HG02610 (cell line): Measurements from ENCODE around the gene MAPKBP1.
"Not testable (repeated sequence)": the region's sequence is repeated elsewhere in the genome, so short reads cannot be mapped to it uniquely, and the experiment has no call there.

Experiments
- ATAC-seq: cut with Tn5 transposase; IDR thresholded peaks from one replicate; pipeline ENCODE4 v1.9.1; 2021; ENCODE audit warnings: mild to moderate bottlenecking, moderate library complexity; ENCODE audit not compliant: unreplicated experiment

Gene MAPKBP1

DNA sequence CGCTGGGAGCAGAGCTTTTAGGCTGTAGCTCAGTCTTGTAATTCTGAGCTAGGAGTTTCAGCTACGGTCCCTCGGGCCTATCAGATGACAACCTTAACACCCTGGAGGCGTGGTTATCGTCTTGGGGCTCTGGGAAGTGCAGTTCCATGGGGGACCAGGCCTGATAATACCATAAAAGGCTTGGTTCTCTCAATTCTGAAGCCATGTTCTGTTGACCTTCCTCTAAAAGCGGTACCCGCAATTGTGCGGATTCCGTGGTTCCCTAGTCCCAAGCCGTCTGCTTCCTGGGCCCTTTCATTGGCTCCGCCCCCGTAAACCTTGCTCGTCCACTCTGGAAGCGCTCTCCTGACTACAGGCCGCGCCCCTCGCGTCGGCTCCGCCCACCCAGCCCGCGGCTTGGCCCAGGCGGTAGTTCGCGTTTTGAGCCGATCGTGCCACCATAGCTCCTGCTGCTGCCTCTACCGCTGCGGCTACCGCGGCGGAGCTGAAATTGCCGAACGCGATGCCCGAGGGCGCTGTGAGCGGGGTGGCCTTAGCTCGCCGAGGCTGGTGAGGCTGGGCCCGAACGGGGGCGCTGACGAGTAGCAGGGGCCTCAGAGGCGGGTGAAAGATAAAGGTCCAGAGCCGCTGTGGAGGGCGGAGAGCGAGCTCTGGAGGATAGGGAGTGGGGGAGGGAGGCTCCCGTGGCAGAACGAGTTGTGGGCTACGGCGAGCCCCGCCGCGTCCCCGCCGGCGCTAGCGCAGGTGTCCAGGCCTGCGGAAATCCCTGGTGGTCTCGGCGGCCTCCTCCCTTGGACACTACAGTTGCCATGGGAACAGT, at the start of gene MAPKBP1:
TSS of gene MAPKBP1 (plus strand) at position 423 of the 820 bp plus-strand sequence. CDS start 792 bp downstream, outside the sequence.
- ATAC-seq: peak; percentile 77

DNA sequence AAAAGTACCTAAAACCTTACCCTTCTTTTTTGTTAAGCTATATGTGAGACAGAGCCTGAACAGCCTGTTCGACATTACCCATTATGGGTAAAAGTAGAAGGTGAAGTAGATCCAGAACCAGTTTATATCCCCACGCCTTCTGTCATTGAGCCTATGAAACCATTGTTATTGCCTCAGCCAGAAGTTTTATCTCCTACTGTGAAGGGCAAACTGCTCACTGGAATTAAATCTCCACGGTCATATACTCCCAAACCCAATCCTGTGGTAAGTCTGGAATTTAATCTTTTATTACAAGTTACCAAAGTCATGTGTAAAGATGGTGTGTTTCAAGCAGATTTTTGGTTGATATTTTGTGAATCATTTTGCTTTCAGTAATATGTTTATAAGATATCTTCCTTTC, 47.1 kb upstream of the MAPKBP1 start:
- ATAC-seq: no peak

DNA sequence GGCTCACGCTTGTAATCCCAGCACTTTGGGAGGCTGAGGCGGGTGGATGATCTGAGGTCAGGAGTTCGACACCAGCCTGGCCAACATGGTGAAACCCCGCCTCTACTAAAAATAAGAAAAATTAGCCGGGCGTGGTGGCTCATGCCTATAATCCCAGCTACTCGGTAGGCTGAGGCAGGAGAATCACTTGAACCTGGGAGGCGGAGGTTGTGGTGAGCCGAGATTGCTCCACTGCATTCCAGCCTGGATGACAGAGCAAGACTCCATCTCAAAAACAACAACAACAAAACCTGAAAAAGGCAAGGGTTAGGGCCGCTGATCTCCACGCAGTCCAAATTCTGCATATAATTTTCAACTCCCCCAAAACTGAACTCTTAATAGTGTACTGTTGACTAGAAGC, 46.2 kb upstream of the MAPKBP1 start:
- not testable (repeated sequence) for ATAC-seq

- no peak for ATAC-seq
These were observed 43.7 kb upstream of the MAPKBP1 start for GRCh38 chr15:41730543-41730942.

DNA sequence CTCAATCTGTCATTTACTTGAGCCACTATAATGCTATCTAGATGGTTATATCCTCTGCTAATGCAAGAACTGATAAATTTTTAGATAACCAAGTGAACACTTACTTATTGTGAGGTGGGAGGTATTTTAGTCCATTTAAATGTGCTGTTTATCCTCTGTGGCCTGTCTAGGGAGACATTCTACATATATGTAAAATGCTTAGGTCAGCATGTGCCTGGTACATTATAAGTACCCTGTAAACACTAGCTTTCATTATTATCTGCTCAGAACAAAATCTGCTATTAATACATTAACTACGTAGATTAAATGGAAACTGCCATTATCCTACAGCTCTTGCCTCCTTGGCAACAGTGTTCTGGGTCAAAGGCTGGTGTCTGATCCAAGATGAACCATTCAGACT, 41.8 kb upstream of the MAPKBP1 start:
- ATAC-seq: no peak

DNA sequence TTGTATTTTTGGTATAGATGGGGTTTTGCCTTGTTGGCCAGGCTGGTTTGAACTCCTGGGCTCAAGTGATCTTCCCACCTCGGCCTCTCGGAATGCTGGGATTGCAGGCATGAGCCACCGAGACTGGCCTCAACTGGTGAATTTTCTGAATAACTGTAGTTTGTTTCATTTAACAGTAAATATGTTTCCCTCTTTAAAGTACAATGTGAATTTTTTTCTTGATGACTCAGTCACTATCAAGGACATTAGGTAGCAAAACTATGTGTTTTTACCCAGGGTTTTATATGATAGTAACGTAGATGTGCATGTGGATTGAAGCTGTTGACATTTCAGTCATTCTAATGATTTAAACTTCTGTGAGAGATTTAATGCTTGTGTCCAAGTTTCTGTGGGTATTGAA, 40.2 kb upstream of the MAPKBP1 start:
- ATAC-seq: no peak

DNA sequence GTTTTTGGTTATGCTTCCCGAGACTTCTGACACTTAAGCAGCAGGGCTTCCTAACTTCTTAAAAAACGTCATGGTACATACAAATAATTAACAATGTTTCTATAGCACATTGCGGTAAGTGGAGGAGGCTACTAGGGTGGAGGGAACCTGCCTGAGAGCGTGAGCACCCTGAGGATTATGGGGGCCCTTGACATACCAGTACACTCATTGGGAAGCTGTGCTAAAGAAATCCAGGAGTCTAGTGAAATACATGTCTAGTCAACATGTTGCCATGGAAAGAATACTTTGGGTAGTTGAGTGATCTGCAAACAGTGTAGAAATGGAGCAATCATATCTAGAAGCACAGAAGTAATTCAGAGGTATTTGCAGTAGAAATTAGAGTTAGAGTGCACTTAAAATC, 39.2 kb upstream of the MAPKBP1 start:
- no peak for ATAC-seq

DNA sequence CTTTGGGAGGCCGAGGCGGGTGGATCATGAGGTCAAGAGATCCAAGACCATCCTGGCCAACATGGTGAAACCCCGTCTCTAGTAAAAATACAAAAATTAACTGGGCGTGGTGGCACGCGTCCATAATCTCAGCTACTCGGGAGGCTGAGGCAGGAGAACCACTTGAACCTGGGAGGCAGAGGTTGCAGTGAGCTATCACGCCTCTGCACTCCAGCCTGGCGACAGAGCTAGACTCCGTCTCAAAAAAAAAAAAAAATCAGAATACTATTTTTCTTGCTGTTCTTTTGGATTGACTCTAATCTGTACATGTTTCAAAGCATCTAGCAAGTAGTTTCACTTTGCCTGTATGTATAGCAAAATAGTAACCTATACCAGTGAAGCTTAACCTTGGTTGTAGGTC, 38.8 kb upstream of the MAPKBP1 start:
- ATAC-seq: not testable (repeated sequence)

GRCh38 chr15:41746802-41747201, 27.5 kb upstream of the MAPKBP1 start:
- no peak for ATAC-seq

DNA sequence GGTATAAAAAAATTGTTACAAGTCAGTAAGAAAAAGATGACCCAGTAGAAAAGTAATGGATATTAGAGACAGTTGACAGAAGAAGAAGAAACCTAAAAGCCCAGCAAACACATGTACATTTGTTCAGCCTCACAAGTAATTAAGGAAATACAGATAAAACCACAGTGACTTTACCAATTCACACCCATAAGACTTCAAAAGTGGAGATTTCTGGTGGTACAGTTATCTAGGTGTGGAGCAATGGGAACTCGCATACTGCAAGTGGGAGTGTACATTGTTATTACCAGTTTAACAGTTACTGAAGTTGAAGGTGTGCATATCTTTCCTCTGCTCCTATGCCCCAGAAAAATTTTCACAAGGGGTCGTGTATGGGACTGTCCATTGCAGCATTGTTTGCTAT, 18.1 kb upstream of the MAPKBP1 start:
- ATAC-seq: no peak

DNA sequence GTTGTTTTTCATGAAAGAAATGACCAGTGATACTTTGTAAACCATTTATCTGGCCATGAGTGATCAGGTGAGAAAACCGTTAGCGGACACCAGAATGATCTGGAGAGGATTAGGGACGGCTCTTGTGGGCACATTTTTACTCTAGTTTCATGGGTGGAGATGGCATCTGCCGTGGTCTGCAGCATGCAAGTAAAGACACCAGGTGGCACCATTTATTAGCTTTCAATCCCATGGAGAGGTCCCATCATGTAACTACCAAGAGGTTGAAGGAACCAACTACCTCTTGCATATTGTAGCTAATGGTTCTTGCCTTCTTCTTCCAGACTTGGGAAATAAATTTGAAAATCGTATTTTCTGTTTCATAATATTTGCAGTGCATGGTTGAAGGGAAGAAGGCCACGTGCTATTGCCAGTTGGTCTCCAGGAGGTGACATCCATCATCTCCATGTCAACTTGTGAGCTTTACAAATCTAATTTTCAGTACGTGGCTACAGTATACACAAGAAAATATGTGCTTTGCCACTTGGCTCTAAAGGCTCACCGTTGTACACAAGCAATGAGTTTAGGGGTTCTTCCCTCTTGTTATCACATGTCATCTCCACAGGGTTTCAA, 1.5 kb upstream of the MAPKBP1 start:
- ATAC-seq: no peak

GRCh38 chr15:41773332-41773728, 954 bp upstream of the MAPKBP1 start:
- no peak for ATAC-seq

GRCh38 chr15:41773729-41774061, 589 bp upstream of the MAPKBP1 start:
- no peak for ATAC-seq

- no peak for ATAC-seq
These were observed 666 bp downstream of the MAPKBP1 start for GRCh38 chr15:41774882-41775417.

DNA sequence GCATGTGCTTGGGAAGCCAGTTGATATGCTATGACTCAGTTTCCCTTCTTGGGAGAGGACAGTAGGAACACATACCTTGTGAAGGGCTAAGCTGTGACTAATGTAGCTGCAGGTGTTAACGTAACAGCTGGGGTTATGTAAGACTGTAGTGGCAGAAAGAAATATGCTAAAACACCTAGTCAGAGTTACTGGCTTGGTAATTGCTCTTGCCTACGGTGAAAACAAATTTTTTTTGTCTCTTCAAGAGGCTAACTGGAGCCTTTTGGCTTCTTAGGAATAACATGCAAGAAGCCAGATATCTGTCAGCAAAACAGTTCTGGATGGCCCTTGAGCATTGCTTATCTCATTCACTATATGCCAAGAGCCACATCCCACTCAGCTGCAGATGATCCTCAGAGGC, 1.4 kb downstream of the MAPKBP1 start:
- ATAC-seq: no peak

- no peak for ATAC-seq
These were observed 3.2 kb downstream of the MAPKBP1 start for GRCh38 chr15:41777421-41777973.

DNA sequence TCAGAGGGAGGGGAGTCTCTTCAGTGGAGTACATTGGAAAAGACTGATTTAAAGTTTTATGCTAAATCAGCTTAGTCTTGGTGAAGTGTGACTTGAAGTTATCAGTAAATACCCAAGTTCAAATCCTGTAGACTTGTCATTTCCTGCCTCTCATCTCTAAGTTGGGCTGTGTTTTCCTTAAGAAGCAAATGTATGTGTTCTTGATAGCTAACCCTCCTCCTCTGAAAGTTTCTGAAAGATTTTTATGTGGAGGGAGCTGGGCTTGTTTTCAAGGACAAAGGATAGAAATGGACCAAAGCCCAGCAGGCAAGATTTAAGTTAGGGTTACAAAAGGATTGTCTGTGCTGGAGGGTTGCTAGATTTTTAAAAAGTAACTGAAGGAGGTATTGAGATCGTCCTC, 4.2 kb downstream of the MAPKBP1 start:
- ATAC-seq: no peak

- no peak for ATAC-seq
These were observed 5.4 kb downstream of the MAPKBP1 start for GRCh38 chr15:41779662-41780157.

- ATAC-seq: no peak
These were observed 6.0 kb downstream of the MAPKBP1 start for GRCh38 chr15:41780266-41780665.

DNA sequence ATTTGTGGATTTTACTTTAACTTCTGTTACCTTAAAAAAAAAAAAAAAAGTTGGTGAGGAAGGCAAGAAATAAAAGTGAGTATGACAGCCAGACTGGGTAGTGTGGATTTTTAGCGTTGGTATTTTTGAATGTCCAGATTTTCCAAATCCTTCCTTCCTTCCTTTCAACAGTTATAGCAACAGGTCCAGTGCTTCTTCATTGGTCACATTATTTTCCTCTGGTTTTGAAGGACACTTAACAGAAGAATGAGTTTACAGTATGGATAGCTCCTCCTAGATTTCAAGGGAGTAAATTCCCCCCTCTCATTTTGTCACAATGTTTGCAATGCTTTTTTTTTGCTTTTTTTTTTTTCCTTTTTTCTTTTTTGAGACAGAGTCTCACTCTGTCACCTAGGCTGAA, 6.4 kb downstream of the MAPKBP1 start:
- ATAC-seq: no peak

DNA sequence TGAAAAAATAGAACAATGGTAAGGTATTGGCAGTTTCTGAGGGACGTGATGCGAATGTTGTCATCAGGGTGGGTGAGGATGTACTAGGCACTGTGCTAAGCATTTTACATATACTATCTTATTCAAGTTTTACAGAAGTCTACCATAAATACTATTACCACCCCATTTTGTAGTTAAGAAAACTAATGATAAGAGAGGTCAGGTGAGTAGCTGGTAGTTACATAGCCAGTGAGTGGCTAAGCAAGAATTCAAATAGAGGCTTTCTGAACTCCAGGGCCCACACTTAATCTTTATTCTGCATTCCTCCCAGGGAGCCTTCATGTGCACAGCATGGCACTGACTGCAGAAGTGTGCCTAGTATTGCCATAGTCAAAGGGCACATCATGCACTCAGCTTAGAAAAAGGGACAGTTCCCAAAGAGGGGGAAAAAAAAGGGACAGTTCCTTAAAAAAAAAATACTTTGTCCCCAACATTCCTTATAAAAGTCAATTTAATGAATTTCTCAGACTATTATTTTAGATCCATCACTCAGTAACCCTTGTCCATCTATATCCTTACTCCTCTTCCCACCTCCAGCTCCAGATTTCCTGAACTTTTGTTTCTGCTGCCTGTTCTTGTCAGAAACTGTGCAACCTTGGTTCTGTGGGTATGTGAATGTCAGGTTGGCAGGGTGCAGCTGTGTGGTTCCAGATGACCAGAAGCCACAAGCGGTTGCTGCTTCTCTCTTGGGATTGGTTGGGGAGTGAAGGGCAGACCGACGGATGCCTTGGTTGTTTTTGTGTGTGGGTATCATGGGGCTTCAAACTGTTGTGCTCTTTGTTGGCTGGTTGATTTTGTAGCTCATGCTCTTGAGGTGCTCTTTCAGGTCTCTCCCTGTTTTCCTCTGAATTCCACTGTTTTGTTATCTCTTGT, 8.3 kb downstream of the MAPKBP1 start:
- peak; percentile 44 for ATAC-seq
